Measurements from ENCODE around the gene CCN2.
"Not testable (repeated sequence)": the region's sequence is repeated elsewhere in the genome, so short reads cannot be mapped to it uniquely, and the experiment has no call there.

Gene CCN2

GRCh38 chr6:131908787-131909186 is 42.4 kb downstream of the CCN2 start:
- not testable (repeated sequence) for DNase-seq

- not testable (repeated sequence) for DNase-seq
These were observed 47.4 kb downstream of the CCN2 start for GRCh38 chr6:131903734-131904133.

DNA sequence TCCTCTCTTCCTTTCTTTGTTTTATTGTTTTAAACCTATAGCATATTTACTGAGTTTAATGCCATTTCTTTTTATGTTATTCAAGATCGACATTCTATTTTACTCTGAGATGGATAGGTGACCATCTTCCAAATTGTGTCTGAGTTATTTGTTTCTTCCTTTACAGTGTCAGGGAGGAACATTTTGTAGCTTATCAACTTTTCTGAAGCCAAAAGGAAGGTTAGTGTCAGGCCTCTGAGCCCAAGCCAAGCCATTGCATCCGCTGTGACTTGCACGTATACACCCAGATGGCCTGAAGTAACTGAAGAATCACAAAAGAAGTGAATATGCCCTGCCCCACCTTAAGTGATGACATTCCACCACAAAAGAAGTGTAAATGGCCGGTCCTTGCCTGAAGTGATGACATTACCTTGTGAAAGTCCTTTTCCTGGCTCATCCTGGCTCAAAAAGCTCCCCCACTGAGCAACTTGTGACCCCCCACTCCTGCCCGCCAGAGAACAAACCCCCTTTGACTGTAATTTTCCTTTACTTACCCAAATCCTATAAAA is 49.8 kb downstream of the CCN2 start:
- DNase-seq, result not testable (repeated sequence)

GRCh38 chr6:131900231-131900630 is 50.9 kb downstream of the CCN2 start:
- no peak for DNase-seq

GRCh38 chr6:131898718-131899117 is 52.5 kb downstream of the CCN2 start:
- DNase-seq, result no peak
